ENCODE data around the gene BMERB1. TPM values are rescaled to one million over a fixed set of nuclear protein-coding genes. Genes with fewer than 3 reads are reported as not detected.
"Not testable (repeated sequence)": the region's sequence is repeated elsewhere in the genome, so short reads cannot be mapped to it uniquely, and the experiment has no call there.

Gene BMERB1
- total RNA-seq, result 1 to 10 TPM; 3.1 to 3.2 TPM

GRCh38 chr16:15434425-15435215, at the start of gene BMERB1:
BMERB1 (plus strand) TSS chr16:15434588; CDS start chr16:15434654, 66 bp downstream.
- POLR2A ChIA-PET, result no interaction called here
- Mint-ChIP-seq H3K36me3 (ENCODE audit: low read depth) (no peaks in the 10 kb centered on the region), H3K9me3 (no peaks in the 10 kb centered on the region), H3K4me1 (peaks cover 13% of the 10 kb centered on the region), H3K27ac (peak within 1 kb of the TSS; percentile 74), H3K4me3 (peak within 1 kb of the TSS; percentile 76), H3K27me3 (peaks cover 23% of the 10 kb centered on the region)
- CTCF ChIA-PET, result no interaction called here
- DNase-seq, result peak; percentile 29

DNA sequence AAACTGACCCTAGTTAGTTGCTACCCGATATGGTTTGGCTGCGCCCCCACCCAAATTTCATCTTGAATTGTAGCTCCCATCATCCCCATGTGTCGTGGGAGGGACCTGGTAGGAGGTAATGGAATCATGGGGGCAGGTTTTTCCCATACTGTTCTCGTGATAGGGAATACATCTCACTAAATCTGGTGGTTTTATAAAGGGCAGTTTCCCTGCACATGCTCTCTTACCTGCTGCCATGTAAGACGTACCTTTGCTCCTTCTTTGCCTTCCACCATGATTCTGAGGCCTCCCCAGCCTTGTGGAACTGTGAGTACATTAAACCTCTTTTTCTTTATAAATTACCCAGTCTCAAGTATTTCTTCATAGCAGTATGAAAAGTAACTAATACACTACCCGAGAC, 46.3 kb upstream of the BMERB1 start:
- H3K27me3 Mint-ChIP-seq; H3K36me3 Mint-ChIP-seq (ENCODE audit: low read depth); H3K27ac Mint-ChIP-seq; H3K4me3 Mint-ChIP-seq; DNase-seq; CTCF ChIA-PET; POLR2A ChIA-PET; H3K4me1 Mint-ChIP-seq; H3K9me3 Mint-ChIP-seq: not testable (repeated sequence)

GRCh38 chr16:15389916-15390315, 44.5 kb upstream of the BMERB1 start:
- CTCF ChIA-PET; H3K36me3 Mint-ChIP-seq (ENCODE audit: low read depth); POLR2A ChIA-PET; H3K27ac Mint-ChIP-seq; H3K4me3 Mint-ChIP-seq; DNase-seq; H3K9me3 Mint-ChIP-seq; H3K4me1 Mint-ChIP-seq: not testable (repeated sequence)
- H3K27me3 Mint-ChIP-seq, result peaks cover 13% of the 10 kb centered on the region

GRCh38 chr16:15393025-15393424, 41.4 kb upstream of the BMERB1 start:
- H3K4me1 Mint-ChIP-seq; H3K27ac Mint-ChIP-seq; H3K4me3 Mint-ChIP-seq; POLR2A ChIA-PET; H3K36me3 Mint-ChIP-seq (ENCODE audit: low read depth); H3K9me3 Mint-ChIP-seq; DNase-seq; CTCF ChIA-PET: not testable (repeated sequence)
- peaks cover 34% of the 10 kb centered on the region for H3K27me3 Mint-ChIP-seq

DNA sequence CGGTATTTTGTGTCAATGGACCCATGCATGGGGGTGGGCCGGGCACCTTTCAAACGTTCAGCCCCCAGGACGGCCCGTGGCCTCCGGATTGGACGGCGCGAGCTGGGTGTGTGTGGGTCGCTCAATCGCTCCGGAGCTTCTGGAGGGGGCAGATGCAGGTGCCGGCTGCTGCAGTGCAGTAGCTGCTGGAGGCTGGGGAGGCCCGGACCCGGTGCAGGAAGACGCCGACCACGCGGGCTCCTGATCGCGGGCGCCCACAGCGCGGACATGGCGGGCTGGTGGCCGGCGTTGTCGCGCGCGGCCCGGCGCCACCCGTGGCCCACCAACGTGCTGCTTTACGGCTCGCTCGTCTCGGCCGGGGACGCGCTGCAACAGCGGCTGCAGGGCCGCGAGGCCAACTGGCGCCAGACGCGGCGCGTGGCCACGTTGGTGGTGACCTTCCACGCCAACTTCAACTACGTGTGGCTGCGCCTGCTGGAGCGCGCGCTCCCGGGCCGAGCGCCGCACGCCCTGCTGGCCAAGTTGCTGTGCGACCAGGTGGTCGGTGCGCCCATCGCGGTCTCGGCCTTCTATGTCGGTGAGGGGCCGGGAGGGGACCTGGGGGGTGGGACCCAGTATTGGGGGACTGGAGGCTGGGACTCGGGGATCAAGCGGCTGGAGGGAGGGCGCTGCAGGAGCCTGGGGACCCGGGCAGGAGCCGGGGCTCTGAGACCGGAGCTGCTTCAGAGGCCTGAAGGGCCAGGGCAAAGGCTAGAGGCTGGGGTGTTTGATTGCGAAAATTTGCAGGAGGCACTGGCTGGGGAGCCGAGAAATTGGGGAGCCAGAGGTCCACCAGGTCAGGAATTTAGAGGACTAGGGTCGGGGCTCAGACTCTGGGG, 38.5 kb upstream of the BMERB1 start, which contains the start of gene MPV17L:
MPV17L (plus strand) TSS at position 124 of the 878 bp plus-strand sequence; CDS start at position 268, 144 bp downstream.
- CTCF ChIA-PET, result interaction anchor here (0.5 kb wide), 1 partner anchor 85 kb away, joined by 3 read pairs; no protein-coding TSS in a partner anchor
- H3K27ac Mint-ChIP-seq; H3K36me3 Mint-ChIP-seq (ENCODE audit: low read depth); H3K4me3 Mint-ChIP-seq; POLR2A ChIA-PET; H3K9me3 Mint-ChIP-seq; DNase-seq; H3K4me1 Mint-ChIP-seq: not testable (repeated sequence)
- peaks cover 45% of the 10 kb centered on the region for H3K27me3 Mint-ChIP-seq

DNA sequence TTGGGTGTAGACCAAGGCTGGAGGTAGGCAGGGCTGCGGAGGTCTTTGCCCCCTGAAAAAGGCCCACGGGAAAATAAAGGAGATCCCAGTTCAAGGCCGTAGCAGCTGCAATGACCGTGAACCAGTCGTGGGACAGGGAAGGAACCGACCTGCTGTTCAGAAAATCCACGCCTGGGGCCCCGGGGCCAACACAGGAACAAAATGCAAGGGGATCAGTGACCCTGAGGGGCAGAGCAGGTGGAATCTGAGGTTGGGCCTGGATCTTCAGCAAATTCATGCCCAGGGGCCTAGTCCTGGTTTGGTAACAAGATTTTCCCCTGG, 37.9 kb upstream of the BMERB1 start:
- peaks cover 45% of the 10 kb centered on the region for H3K27me3 Mint-ChIP-seq
- POLR2A ChIA-PET; H3K4me3 Mint-ChIP-seq; H3K9me3 Mint-ChIP-seq; H3K4me1 Mint-ChIP-seq; DNase-seq; H3K36me3 Mint-ChIP-seq (ENCODE audit: low read depth); CTCF ChIA-PET; H3K27ac Mint-ChIP-seq: not testable (repeated sequence)

DNA sequence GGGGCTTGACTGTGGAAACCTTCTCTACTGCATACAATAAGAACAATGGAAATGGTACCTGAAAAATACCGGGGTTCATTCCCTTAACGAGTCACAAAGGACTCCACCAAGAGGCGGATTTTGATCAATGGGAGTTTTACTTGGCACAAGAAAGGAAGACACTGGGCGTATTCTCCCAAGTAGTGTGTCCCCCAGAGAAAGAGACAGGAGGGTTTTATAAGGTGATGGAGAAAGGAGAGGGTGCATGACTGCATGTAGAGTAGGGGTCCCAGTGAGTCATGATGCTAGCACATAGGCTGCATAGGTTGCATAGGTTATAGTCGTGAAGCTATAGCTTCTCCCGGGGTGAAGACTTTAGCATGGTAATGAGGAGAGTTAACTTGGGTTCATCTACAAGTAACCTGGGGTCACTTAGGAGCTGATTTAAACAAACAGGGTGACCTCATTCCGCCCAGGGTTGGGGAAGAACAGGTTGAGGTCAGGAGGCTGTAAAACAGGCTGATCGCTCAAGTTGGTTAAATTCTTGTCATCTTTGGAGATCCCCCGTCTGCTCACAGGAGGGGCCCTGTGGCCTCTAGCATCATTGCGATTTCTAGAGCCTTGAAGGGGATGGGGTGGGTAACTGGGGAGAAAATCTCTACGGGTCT, 37.3 kb upstream of the BMERB1 start:
- DNase-seq, result no peak
- H3K36me3 Mint-ChIP-seq (ENCODE audit: low read depth), result no peaks in the 10 kb centered on the region
- H3K27me3 Mint-ChIP-seq, result peaks cover 45% of the 10 kb centered on the region
- H3K9me3 Mint-ChIP-seq, result no peaks in the 10 kb centered on the region
- no peak overlapping the region for H3K4me3 Mint-ChIP-seq
- no peaks in the 10 kb centered on the region for H3K4me1 Mint-ChIP-seq
- ChIA-PET POLR2A (no interaction called here), CTCF (no interaction called here)
- no peak overlapping the region for H3K27ac Mint-ChIP-seq

DNA sequence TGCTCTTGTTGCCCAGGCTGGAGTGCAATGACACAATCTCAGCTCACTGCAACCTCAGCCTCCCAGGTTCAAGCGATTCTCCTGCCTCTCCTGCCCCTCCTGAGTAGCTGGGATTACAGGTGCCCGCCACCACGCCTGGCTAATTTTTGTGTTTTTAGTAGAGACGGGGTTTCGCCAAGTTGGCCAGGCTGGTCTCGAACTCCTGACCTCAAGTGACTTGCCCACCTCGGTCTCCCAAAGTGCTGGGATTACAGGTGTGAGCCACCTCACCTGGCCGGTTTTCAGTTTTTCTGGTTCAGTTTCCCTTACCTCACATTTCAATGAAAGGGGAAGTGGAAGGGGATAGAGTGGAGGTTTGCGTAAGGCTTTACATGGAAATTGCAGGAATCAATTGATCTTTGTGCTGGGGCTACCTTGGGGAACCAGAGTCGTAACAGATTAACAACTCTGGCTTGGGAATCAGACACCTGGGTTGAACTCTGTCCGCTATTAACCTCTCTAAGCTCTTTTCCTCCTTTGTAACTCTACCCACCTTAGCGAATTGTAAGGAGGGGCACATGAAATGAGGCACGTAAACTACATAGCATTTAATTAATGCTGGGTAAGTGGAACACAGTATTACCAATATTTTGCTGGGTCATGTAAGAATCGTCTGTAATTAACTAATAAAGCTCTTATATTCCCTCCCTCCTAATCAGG, 35.6 kb upstream of the BMERB1 start:
- Mint-ChIP-seq H3K4me1 (no peaks in the 10 kb centered on the region), H3K9me3 (no peaks in the 10 kb centered on the region), H3K27me3 (peaks cover 40% of the 10 kb centered on the region), H3K4me3 (no peak overlapping the region), H3K36me3 (ENCODE audit: low read depth) (no peaks in the 10 kb centered on the region), H3K27ac (no peak overlapping the region)
- POLR2A ChIA-PET, result no interaction called here
- DNase-seq, result no peak
- CTCF ChIA-PET, result interaction anchor here (0.6 kb wide), 1 partner anchor 135 kb away, joined by 3 read pairs; no protein-coding TSS in a partner anchor

DNA sequence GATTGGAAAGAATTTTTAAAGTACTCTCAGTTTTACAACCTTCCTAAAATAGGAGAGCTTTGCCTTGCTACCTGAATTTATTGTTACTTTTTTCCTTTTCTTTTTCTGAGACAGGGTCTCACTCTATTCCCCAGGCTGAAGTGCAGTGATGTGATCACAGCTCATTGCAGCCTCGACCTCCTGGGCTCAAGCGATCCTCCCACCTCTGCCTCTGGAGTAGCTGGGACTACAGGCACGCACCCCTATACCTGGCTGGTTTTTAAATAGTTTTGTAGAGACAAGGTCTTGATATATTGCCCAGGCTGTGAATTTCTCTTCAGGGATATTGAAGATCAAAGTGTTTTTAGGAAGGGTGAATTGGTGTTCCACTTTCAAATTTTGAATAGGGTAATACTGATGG, 35.1 kb upstream of the BMERB1 start:
- H3K27ac Mint-ChIP-seq, result no peak overlapping the region
- no peaks in the 10 kb centered on the region for H3K9me3 Mint-ChIP-seq
- no peak overlapping the region for H3K4me3 Mint-ChIP-seq
- H3K36me3 Mint-ChIP-seq (ENCODE audit: low read depth), result no peaks in the 10 kb centered on the region
- H3K27me3 Mint-ChIP-seq, result peaks cover 38% of the 10 kb centered on the region
- no peaks in the 10 kb centered on the region for H3K4me1 Mint-ChIP-seq
- DNase-seq, result no peak
- ChIA-PET POLR2A (no interaction called here), CTCF (interaction anchor here (0.6 kb wide), 1 partner anchor 135 kb away, joined by 3 read pairs; no protein-coding TSS in a partner anchor)

DNA sequence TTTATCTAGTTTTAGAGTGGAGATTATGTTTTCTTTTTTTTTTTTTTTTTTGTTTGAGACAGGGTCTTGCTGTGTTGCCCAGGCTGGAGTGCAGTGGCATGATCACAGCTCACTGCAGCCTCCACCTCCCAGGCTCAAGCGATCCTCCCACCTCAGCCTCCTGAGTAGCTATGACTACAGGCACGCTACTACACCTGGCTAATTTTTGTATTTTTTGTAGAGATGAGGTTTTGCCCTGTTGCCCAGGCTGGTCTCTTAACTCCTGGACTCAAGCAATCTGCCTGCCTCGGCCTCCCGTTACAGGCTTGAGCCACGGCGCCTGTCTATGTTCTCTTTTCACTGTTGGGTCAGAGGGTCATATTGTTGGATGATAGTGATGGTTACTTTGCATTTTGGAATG, 34.1 kb upstream of the BMERB1 start:
- POLR2A ChIA-PET, result not testable (repeated sequence)

GRCh38 chr16:15401972-15402371, 32.4 kb upstream of the BMERB1 start:
- POLR2A ChIA-PET, result no interaction called here
- H3K36me3 Mint-ChIP-seq (ENCODE audit: low read depth), result no peaks in the 10 kb centered on the region
- peaks cover 21% of the 10 kb centered on the region for H3K27me3 Mint-ChIP-seq
- H3K4me1 Mint-ChIP-seq, result no peaks in the 10 kb centered on the region
- no peak for DNase-seq
- H3K27ac Mint-ChIP-seq, result no peak overlapping the region
- H3K9me3 Mint-ChIP-seq, result no peaks in the 10 kb centered on the region
- CTCF ChIA-PET, result no interaction called here
- H3K4me3 Mint-ChIP-seq, result no peak overlapping the region

More for the DNA sequence above, 34.1 kb upstream of the BMERB1 start:
- CTCF ChIA-PET; H3K36me3 Mint-ChIP-seq (ENCODE audit: low read depth); H3K9me3 Mint-ChIP-seq; H3K4me3 Mint-ChIP-seq; H3K4me1 Mint-ChIP-seq; DNase-seq; H3K27ac Mint-ChIP-seq: not testable (repeated sequence)
- peaks cover 33% of the 10 kb centered on the region for H3K27me3 Mint-ChIP-seq

DNA sequence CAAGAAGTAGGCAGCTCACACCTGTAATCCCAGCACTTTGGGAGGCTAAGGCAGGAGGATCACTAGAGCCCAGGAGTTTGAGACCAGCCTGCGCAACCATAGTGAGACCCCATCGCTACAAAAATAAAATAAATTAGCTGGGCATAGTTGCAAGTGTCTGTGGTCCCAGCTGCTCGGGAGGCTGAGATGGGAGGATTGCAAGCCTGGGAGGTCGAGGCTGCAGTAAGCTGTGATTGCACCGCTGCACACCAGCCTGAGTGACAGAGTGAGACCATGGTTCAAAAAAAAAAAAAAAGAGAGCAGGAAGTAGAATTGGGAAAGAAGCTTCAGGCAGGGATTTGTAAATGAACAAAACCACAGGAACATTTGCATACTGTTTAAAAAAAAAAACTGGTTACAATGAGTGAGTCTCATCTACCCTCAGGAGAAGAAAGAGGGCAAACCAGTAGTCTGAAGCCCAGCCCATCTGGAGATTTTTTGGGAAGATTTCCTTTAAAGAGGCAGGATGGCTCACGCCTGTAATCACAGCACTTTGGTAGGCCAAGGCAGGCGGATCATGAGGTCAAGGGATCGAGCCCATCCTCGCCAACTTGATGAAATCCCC, 30.9 kb upstream of the BMERB1 start:
- peaks cover 8% of the 10 kb centered on the region for H3K27me3 Mint-ChIP-seq
- CTCF ChIA-PET, result interaction anchor here (0.6 to 0.7 kb wide), 2 partner anchors 72 to 1139 kb away, joined by 3 read pairs; no protein-coding TSS in a partner anchor
- no peak overlapping the region for H3K4me3 Mint-ChIP-seq

More for the DNA sequence above, 30.9 kb upstream of the BMERB1 start:
- Mint-ChIP-seq H3K4me1 (no peaks in the 10 kb centered on the region), H3K36me3 (ENCODE audit: low read depth) (no peaks in the 10 kb centered on the region), H3K9me3 (no peaks in the 10 kb centered on the region), H3K27ac (no peak overlapping the region)
- POLR2A ChIA-PET, result no interaction called here
- no peak for DNase-seq

All from activated CD4-positive, alpha-beta T cell treated with anti-CD3 and anti-CD28 coated beads, Interleukin-2, amount 10 ng/mL, durations not matched to agents 7 days and 5 days (primary cell).